ENCODE measurements around the gene SPAG7. TPM values are rescaled to one million over a fixed set of nuclear protein-coding genes. Genes with fewer than 3 reads are reported as not detected.

Gene SPAG7
- total RNA-seq, 1 experiment from 2014 or later: 49.9 TPM

DNA sequence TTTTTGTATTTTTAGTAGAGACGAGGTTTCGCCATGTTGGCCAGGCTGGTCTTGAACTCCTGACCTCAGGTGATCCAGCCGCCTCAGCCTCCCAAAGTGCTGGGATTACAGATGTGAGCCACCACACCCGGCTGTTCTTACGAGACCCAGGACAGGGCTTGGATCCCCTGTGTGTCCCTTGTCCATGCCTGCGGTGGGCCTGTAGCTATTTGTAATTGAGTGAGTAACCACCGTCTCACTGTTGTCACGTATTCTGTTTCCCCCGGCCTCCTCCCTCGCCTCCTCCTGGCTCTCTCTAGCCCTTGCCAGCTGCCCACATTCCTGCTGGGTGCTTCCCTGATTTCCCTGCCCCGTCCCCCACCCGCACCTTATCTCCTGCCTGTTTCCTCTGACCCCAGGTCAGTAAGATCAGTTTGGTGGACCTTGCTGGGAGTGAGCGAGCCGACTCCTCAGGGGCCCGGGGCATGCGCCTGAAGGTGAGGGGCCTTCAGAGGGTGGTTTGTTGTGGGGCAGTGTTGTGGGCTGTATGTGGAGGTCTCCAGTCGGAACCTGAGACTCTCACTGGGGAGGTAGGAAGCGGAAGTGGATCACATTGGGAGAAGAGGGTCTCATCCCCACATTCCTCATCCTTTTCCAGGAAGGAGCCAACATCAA, 35.7 kb upstream of the SPAG7 start:
- no peaks in the 10 kb centered on the region for H3K27me3 ChIP-seq (ENCODE audit: insufficient read depth, low read length)
- intact Hi-C loops (cut with micrococcal nuclease): no loop called here
- H4K20me1 ChIP-seq (ENCODE audit: insufficient read depth): no peaks in the 10 kb centered on the region
- H3K27ac ChIP-seq (ENCODE audit: low read depth, low read length): no peak overlapping the region
- RAD21 ChIA-PET (ENCODE audit: low non-redundant PET in 1 of 2, low total read pairs in 2 of 2, uncharacterized antibody in 2 of 2, unreplicated experiment in 2 of 2): no interaction called here
- no peaks in the 10 kb centered on the region for H3K9me3 ChIP-seq (ENCODE audit: control insufficient read depth in 1 of 2, insufficient read depth in 1 of 2, low read depth in 1 of 2, low read length in 2 of 2)
- H3K9me2 ChIP-seq (ENCODE audit: insufficient read depth): no peaks in the 10 kb centered on the region
- H3K4me3 ChIP-seq (replicated peaks in 1 of 2; ENCODE audit: low read depth in 1 of 2, low read length in 2 of 2): no peak overlapping the region
- ATAC-seq: no peak
- no TSS peak for BruUV-seq (replicated peaks)
- DNase-seq (ENCODE audit: low read depth, low spot score): no peak
- H3K36me3 ChIP-seq (ENCODE audit: control insufficient read depth in 1 of 2, insufficient read depth in 2 of 2, low read length in 2 of 2): peaks cover 47 to 55% of the 10 kb centered on the region in 2 experiments
- peaks cover 30% of the 10 kb centered on the region for H3K79me2 ChIP-seq (ENCODE audit: insufficient read depth, low read length)
- POLR2A ChIA-PET: no interaction called here
- H3K4me2 ChIP-seq (ENCODE audit: low read length): no peak overlapping the region
- no peak overlapping the region for H3K9ac ChIP-seq (ENCODE audit: low read length)
- TF ChIP-seq SRF (IDR thresholded peaks at IDR 0.05; ENCODE audit: low read depth) (no peak), SP1 (IDR thresholded peaks at IDR 0.05; ENCODE audit: low read depth) (no peak), TCF7L2 (IDR thresholded peaks at IDR 0.05; ENCODE audit: borderline replicate concordance, extremely low read depth, insufficient read depth, insufficient read length) (no peak), ZFX (IDR thresholded peaks at IDR 0.05) (no peak)
- no peak overlapping the region for H2AFZ ChIP-seq (ENCODE audit: low read depth, low read length, poor library complexity, severe bottlenecking)
- CTCF ChIA-PET: no interaction called here
- H3K4me1 ChIP-seq (ENCODE audit: control insufficient read depth in 1 of 2, insufficient read depth in 2 of 2, low read length in 2 of 2): peaks cover 9 to 24% of the 10 kb centered on the region in 2 experiments; a peak in 3 of 4 replicates

DNA sequence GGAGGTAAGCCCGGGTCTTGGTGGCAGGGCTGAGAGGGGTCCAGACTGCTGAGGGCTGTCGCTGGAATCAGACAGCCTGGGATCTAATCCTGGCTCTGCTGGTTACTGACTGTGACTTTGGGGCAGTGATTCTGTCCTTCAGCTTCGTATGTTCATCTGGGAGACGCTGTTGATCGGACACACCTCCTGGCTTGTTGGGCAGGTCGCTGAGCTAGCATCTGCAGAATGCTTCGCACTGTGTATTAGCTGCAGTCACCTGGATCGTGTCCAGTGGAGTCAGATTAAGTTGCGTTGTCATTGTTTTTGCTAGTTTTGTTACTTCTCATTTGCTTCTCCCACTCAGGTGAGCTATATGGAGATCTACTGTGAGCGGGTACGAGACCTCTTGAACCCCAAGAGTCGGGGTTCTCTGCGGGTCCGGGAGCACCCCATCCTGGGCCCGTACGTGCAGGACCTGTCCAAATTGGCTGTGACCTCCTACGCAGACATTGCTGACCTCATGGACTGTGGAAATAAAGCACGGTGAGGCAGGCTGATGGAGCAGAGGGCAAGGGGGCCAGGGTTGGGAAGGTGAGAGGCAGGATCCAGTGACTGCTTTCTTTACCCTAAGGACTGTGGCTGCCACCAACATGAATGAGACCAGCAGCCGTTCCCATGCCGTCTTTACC, 34.6 kb upstream of the SPAG7 start:
- POLR2A ChIA-PET: no interaction called here
- RAD21 ChIA-PET (ENCODE audit: low non-redundant PET in 1 of 2, low total read pairs in 2 of 2, uncharacterized antibody in 2 of 2, unreplicated experiment in 2 of 2): no interaction called here
- no TSS peak for BruUV-seq (replicated peaks)
- no peak for TF ChIP-seq EGR1 (IDR thresholded peaks at IDR 0.05; ENCODE audit: low read depth)
- TF ChIP-seq SRF (IDR thresholded peaks at IDR 0.05; ENCODE audit: low read depth): no peak
- TF ChIP-seq, protein P1, sequence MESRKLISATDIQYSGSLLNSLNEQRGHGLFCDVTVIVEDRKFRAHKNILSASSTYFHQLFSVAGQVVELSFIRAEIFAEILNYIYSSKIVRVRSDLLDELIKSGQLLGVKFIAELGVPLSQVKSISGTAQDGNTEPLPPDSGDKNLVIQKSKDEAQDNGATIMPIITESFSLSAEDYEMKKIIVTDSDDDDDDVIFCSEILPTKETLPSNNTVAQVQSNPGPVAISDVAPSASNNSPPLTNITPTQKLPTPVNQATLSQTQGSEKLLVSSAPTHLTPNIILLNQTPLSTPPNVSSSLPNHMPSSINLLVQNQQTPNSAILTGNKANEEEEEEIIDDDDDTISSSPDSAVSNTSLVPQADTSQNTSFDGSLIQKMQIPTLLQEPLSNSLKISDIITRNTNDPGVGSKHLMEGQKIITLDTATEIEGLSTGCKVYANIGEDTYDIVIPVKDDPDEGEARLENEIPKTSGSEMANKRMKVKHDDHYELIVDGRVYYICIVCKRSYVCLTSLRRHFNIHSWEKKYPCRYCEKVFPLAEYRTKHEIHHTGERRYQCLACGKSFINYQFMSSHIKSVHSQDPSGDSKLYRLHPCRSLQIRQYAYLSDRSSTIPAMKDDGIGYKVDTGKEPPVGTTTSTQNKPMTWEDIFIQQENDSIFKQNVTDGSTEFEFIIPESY (IDR thresholded peaks at IDR 0.05; ENCODE audit: extremely low read depth, insufficient replicate concordance, low read length): no peak
- no peak for TF ChIP-seq CBX3 (IDR thresholded peaks at IDR 0.05; ENCODE audit: low read depth)
- no peak for TF ChIP-seq SIN3A (IDR thresholded peaks at IDR 0.05; ENCODE audit: low read depth)
- no peak for TF ChIP-seq EZH2 (IDR thresholded peaks at IDR 0.05)
- no peak for TF ChIP-seq TCF7L2 (IDR thresholded peaks at IDR 0.05; ENCODE audit: borderline replicate concordance, extremely low read depth, insufficient read depth, insufficient read length)
- TF ChIP-seq, protein P2, sequence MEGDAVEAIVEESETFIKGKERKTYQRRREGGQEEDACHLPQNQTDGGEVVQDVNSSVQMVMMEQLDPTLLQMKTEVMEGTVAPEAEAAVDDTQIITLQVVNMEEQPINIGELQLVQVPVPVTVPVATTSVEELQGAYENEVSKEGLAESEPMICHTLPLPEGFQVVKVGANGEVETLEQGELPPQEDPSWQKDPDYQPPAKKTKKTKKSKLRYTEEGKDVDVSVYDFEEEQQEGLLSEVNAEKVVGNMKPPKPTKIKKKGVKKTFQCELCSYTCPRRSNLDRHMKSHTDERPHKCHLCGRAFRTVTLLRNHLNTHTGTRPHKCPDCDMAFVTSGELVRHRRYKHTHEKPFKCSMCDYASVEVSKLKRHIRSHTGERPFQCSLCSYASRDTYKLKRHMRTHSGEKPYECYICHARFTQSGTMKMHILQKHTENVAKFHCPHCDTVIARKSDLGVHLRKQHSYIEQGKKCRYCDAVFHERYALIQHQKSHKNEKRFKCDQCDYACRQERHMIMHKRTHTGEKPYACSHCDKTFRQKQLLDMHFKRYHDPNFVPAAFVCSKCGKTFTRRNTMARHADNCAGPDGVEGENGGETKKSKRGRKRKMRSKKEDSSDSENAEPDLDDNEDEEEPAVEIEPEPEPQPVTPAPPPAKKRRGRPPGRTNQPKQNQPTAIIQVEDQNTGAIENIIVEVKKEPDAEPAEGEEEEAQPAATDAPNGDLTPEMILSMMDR (IDR thresholded peaks at IDR 0.05 in 2 of 3, conservative IDR thresholded peaks at IDR 0.05 in 1 of 3; ENCODE audit: borderline replicate concordance in 1 of 3, insufficient read depth in 1 of 3, low read depth in 2 of 3, low read length in 2 of 3): no peak
- no peak for TF ChIP-seq SP1 (IDR thresholded peaks at IDR 0.05; ENCODE audit: low read depth)
- TF ChIP-seq POLR2AphosphoS5 (IDR thresholded peaks at IDR 0.05; ENCODE audit: low read depth, low read length): no peak
- TF ChIP-seq, protein P3, sequence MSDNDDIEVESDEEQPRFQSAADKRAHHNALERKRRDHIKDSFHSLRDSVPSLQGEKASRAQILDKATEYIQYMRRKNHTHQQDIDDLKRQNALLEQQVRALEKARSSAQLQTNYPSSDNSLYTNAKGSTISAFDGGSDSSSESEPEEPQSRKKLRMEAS (IDR thresholded peaks at IDR 0.05): no peak
- TF ChIP-seq FOSL1 (IDR thresholded peaks at IDR 0.05; ENCODE audit: low read depth): no peak
- TF ChIP-seq EZH2phosphoT487 (IDR thresholded peaks at IDR 0.05; ENCODE audit: borderline replicate concordance): no peak
- TF ChIP-seq ELF1 (IDR thresholded peaks at IDR 0.05; ENCODE audit: borderline replicate concordance, low read depth): no peak
- no peak for TF ChIP-seq POLR2A (IDR thresholded peaks at IDR 0.05; ENCODE audit: borderline replicate concordance, extremely low read depth, insufficient read depth, insufficient read length)

More for the DNA sequence above, 34.6 kb upstream of the SPAG7 start:
- Histone ChIP-seq H3K79me2 (ENCODE audit: insufficient read depth, low read length) (peaks cover 34% of the 10 kb centered on the region), H3K4me1 (ENCODE audit: control insufficient read depth in 1 of 2, insufficient read depth in 2 of 2, low read length in 2 of 2) (peaks cover 9 to 25% of the 10 kb centered on the region in 2 experiments), H3K9me3 (ENCODE audit: control insufficient read depth in 1 of 2, insufficient read depth in 1 of 2, low read depth in 1 of 2, low read length in 2 of 2) (no peaks in the 10 kb centered on the region), H3K4me3 (replicated peaks in 1 of 2; ENCODE audit: low read depth in 1 of 2, low read length in 2 of 2) (no peak overlapping the region), H3K9me2 (ENCODE audit: insufficient read depth) (no peaks in the 10 kb centered on the region), H3K27me3 (ENCODE audit: insufficient read depth, low read length) (no peaks in the 10 kb centered on the region), H3K36me3 (ENCODE audit: control insufficient read depth in 1 of 2, insufficient read depth in 2 of 2, low read length in 2 of 2) (peaks cover 36 to 46% of the 10 kb centered on the region in 2 experiments), H2AFZ (ENCODE audit: low read depth, low read length, poor library complexity, severe bottlenecking) (no peak overlapping the region), H3K9ac (ENCODE audit: low read length) (no peak overlapping the region), H3K27ac (ENCODE audit: low read depth, low read length) (no peak overlapping the region), H4K20me1 (ENCODE audit: insufficient read depth) (no peaks in the 10 kb centered on the region), H3K4me2 (ENCODE audit: low read length) (no peak overlapping the region)
- ATAC-seq: no peak
- CTCF ChIA-PET: no interaction called here
- intact Hi-C loops (cut with micrococcal nuclease): no loop called here
- DNase-seq (ENCODE audit: low read depth, low spot score): no peak

All from HCT116 (cell line).